WTC11 (cell line): Measurements from ENCODE around the gene SORL1. TPM values are rescaled to one million over a fixed set of nuclear protein-coding genes. Genes with fewer than 3 reads are reported as not detected.

Source experiments
- ATF2 ChIP-seq: sonication (generic); formaldehyde crosslinking; IDR thresholded peaks from 2 replicates; pipeline ENCODE4 v1.8.1; 2022; ENCODE audit warnings: low read depth, missing genetic modification reagents, borderline replicate concordance
- CTCF ChIP-seq: fragments of 200-600 bp; IDR thresholded peaks from 2 replicates; pipeline ENCODE4 v1.8.0; 2022; ENCODE audit warnings: antibody characterized with exemption
- ETV6 ChIP-seq: sonication (generic); formaldehyde crosslinking; IDR thresholded peaks from 2 replicates; pipeline ENCODE4 v1.8.1; 2022; ENCODE audit warnings: mild to moderate bottlenecking, missing genetic modification reagents
- FOXJ3 ChIP-seq: sonication (generic); formaldehyde crosslinking; IDR thresholded peaks from 2 replicates; pipeline ENCODE4 v1.9.0; 2021; ENCODE audit warnings: missing genetic modification reagents, mild to moderate bottlenecking, borderline replicate concordance
- FOXK1 ChIP-seq: sonication (generic); formaldehyde crosslinking; IDR thresholded peaks from 2 replicates; pipeline ENCODE4 v1.8.0; 2022; ENCODE audit warnings: mild to moderate bottlenecking, moderate library complexity, missing genetic modification reagents
- GABPB1 ChIP-seq: sonication (generic); formaldehyde crosslinking; IDR thresholded peaks from 2 replicates; pipeline ENCODE4 v1.8.1; 2023; ENCODE audit warnings: mild to moderate bottlenecking, missing genetic modification reagents
- GRHL2 ChIP-seq: fragments of 250-450 bp; sonication (Bioruptor Pico); IDR thresholded peaks from 2 replicates; pipeline ENCODE4 v1.8.0; 2022; ENCODE audit warnings: mild to moderate bottlenecking, moderate library complexity; ENCODE audit not compliant: insufficient replicate concordance, severe bottlenecking
- GTF2I ChIP-seq: fragments of 250-450 bp; sonication (Bioruptor Pico); conservative IDR thresholded peaks from 2 replicates; pipeline ENCODE4 v1.4.0; 2021; ENCODE audit warnings: mild to moderate bottlenecking
- HMGA2 ChIP-seq: fragments of 250-450 bp; sonication (Bioruptor Pico); IDR thresholded peaks from 2 replicates; pipeline ENCODE4 v1.4.0; 2021; ENCODE audit warnings: mild to moderate bottlenecking, moderate library complexity
- MXD4 ChIP-seq: fragments of 250-450 bp; sonication (Bioruptor Pico); IDR thresholded peaks from 2 replicates; pipeline ENCODE4 v1.8.0; 2021; ENCODE audit warnings: mild to moderate bottlenecking, moderate library complexity, borderline replicate concordance
- NFYB ChIP-seq: sonication (generic); formaldehyde crosslinking; conservative IDR thresholded peaks from 2 replicates; pipeline ENCODE4 v1.8.0; 2022; ENCODE audit warnings: low read depth, missing genetic modification reagents
- NR1H2 ChIP-seq: sonication (generic); formaldehyde crosslinking; IDR thresholded peaks from 2 replicates; pipeline ENCODE4 v1.9.0; 2021; ENCODE audit warnings: mild to moderate bottlenecking, moderate library complexity, missing genetic modification reagents
- NR3C1 ChIP-seq: sonication (generic); formaldehyde crosslinking; conservative IDR thresholded peaks from 2 replicates; pipeline ENCODE4 v1.8.1; 2023; ENCODE audit warnings: low read depth, mild to moderate bottlenecking, missing genetic modification reagents
- PRDM15 ChIP-seq: sonication (generic); formaldehyde crosslinking; IDR thresholded peaks from 2 replicates; pipeline ENCODE4 v1.8.0; 2022; ENCODE audit warnings: missing genetic modification reagents
- RORB ChIP-seq: fragments of 250-450 bp; sonication (Bioruptor Pico); IDR thresholded peaks from 2 replicates; pipeline ENCODE4 v1.9.0; 2021; ENCODE audit warnings: mild to moderate bottlenecking
- SMAD3 ChIP-seq: sonication (generic); formaldehyde crosslinking; IDR thresholded peaks from 2 replicates; pipeline ENCODE4 v1.8.0; 2022; ENCODE audit warnings: missing genetic modification reagents, mild to moderate bottlenecking, borderline replicate concordance
- SP1 ChIP-seq: sonication (generic); formaldehyde crosslinking; conservative IDR thresholded peaks from 2 replicates; pipeline ENCODE4 v1.8.1; 2022; ENCODE audit warnings: missing genetic modification reagents
- TEAD4 ChIP-seq: sonication (generic); formaldehyde crosslinking; IDR thresholded peaks from 2 replicates; pipeline ENCODE4 v1.8.0; 2022; ENCODE audit warnings: mild to moderate bottlenecking, missing genetic modification reagents
- USF1 ChIP-seq: sonication (generic); formaldehyde crosslinking; IDR thresholded peaks from 2 replicates; pipeline ENCODE4 v1.8.0; 2022; ENCODE audit warnings: mild to moderate bottlenecking, missing genetic modification reagents
- USF2 ChIP-seq: sonication (generic); formaldehyde crosslinking; IDR thresholded peaks from 2 replicates; pipeline ENCODE4 v1.8.1; 2023; ENCODE audit warnings: mild to moderate bottlenecking, missing genetic modification reagents, moderate library complexity
- ZBTB43 ChIP-seq: sonication (generic); formaldehyde crosslinking; IDR thresholded peaks from 2 replicates; pipeline ENCODE4 v1.8.1; 2023; ENCODE audit warnings: mild to moderate bottlenecking, missing genetic modification reagents
- ZNF232 ChIP-seq: sonication (generic); formaldehyde crosslinking; IDR thresholded peaks from 2 replicates; pipeline ENCODE4 v1.8.0; 2022; ENCODE audit warnings: mild to moderate bottlenecking, missing genetic modification reagents
- ZNF263 ChIP-seq: sonication (generic); formaldehyde crosslinking; IDR thresholded peaks from 2 replicates; pipeline ENCODE4 v1.8.1; 2022; ENCODE audit warnings: low read depth, mild to moderate bottlenecking, moderate library complexity, missing genetic modification reagents
- ZNF416 ChIP-seq: fragments of 250-450 bp; sonication (Bioruptor Pico); IDR thresholded peaks from 2 replicates; pipeline ENCODE4 v1.9.0; 2021; ENCODE audit warnings: mild to moderate bottlenecking, inconsistent platforms
- ZNF425 ChIP-seq: fragments of 250-450 bp; sonication (Bioruptor Pico); conservative IDR thresholded peaks from 2 replicates; pipeline ENCODE4 v1.9.0; 2021; ENCODE audit warnings: mild to moderate bottlenecking
- ZNF512 ChIP-seq: sonication (generic); formaldehyde crosslinking; IDR thresholded peaks from 2 replicates; pipeline ENCODE4 v1.8.1; 2022; ENCODE audit warnings: missing genetic modification reagents, borderline replicate concordance
- total RNA-seq: library from RNA; stranded (reverse); gene quantifications from 3 replicates; pipeline ENCODE4 v1.2.3, GENCODE V29; 2021

SORL1 gene
- total RNA-seq, 1 experiment from 2014 or later: 87.1 TPM

- TF ChIP-seq ZBTB43 (no peak), NFYB (CRISPR knock-in tag) (no peak), ZNF425 (CRISPR knock-in tag) (no peak), GRHL2 (CRISPR knock-in tag) (no peak), CTCF (peak; percentile 64), TEAD4 (no peak), NR3C1 (no peak), GTF2I (no peak), HMGA2 (CRISPR knock-in tag) (no peak), ZNF263 (CRISPR knock-in tag) (no peak), ZNF232 (CRISPR knock-in tag) (0 out of 2 replicates have a peak, but pooled peaks have one; percentile 16), ZNF416 (no peak), RORB (CRISPR knock-in tag) (no peak), MXD4 (CRISPR knock-in tag) (no peak), GABPB1 (CRISPR knock-in tag) (no peak; the same call in 1 of the 2 replicates), FOXJ3 (CRISPR knock-in tag) (no peak), SP1 (CRISPR knock-in tag) (no peak), SMAD3 (CRISPR knock-in tag) (no peak), ZNF512 (CRISPR knock-in tag) (no peak), ATF2 (CRISPR knock-in tag) (no peak), USF2 (peak; percentile 66), FOXK1 (CRISPR knock-in tag) (0 out of 2 replicates have a peak, but pooled peaks have one; percentile 50), ETV6 (CRISPR knock-in tag) (no peak), NR1H2 (no peak), PRDM15 (no peak), USF1 (0 out of 2 replicates have a peak, but pooled peaks have one; percentile 38)
These were observed 203.6 kb downstream of the SORL1 start (continued) for GRCh38 chr11:121655537-121656327.
